Suprapubic skin (tissue), 4 donors: ENCODE measurements around the gene ITFG2.

Experiments used
- CTCF ChIP-seq, 2 donors: fragments of 200-600 bp in 1 of 2; fragments of 450-650 bp in 1 of 2; sonication (generic) in 1 of 2; IDR thresholded peaks; one replicate each; pipeline ENCODE4 v1.5.1; 2016 to 2019; ENCODE audit warnings: antibody characterized with exemption in 2 of 2, mild to moderate bottlenecking in 1 of 2, moderate library complexity in 1 of 2
- EP300 ChIP-seq: sonication (generic); formaldehyde crosslinking; IDR thresholded peaks from one replicate; pipeline ENCODE4 v1.6.1; 2017; ENCODE audit warnings: antibody characterized with exemption
- POLR2A ChIP-seq, 2 donors: fragments of 450-650 bp; IDR thresholded peaks; one replicate each; pipeline ENCODE4 v1.6.1; 2017; ENCODE audit warnings: antibody characterized with exemption in 2 of 2, mild to moderate bottlenecking in 2 of 2, moderate library complexity in 2 of 2
- POLR2AphosphoS5 ChIP-seq, 3 donors: sonication (generic); formaldehyde crosslinking; IDR thresholded peaks; one replicate each; pipeline ENCODE4 v1.6.1; 2017; ENCODE audit warnings: antibody characterized with exemption in 3 of 3

- no peak for TF ChIP-seq CTCF (IDR thresholded peaks at IDR 0.05)
- no peak for TF ChIP-seq POLR2A (IDR thresholded peaks at IDR 0.05)
- no peak for TF ChIP-seq POLR2AphosphoS5 (IDR thresholded peaks at IDR 0.05)
- TF ChIP-seq EP300, result no peak
Observed at GRCh38 chr12:2842948-2843347, 30.5 kb downstream of the ITFG2 start.
